H1 (cell line): Measurements from ENCODE around the gene TUBB4B. TPM values are rescaled to one million over a fixed set of nuclear protein-coding genes. Genes with fewer than 3 reads are reported as not detected.

Experiments
- CHD2 ChIP-seq: IDR thresholded peaks from 2 replicates; pipeline ENCODE4 v1.6.1; 2012; ENCODE audit warnings: low read length, improper control_type of control experiment
- CHD7 ChIP-seq: fragments of 300-600 bp; sonication (generic); IDR thresholded peaks from 2 replicates; pipeline ENCODE4 v1.7.1; 2012; ENCODE audit warnings: low read length, moderate library complexity, mild to moderate bottlenecking, inconsistent platforms; ENCODE audit not compliant: insufficient replicate concordance
- CTCF ChIP-seq, 3 experiments: IDR thresholded peaks; 1 replicate in 2 of 3; 2 replicates in 1 of 3; pipeline versions ENCODE4 v1.5.1 to v1.6.1; 2011; ENCODE audit warnings: low read length in 3 of 3, mild to moderate bottlenecking in 3 of 3, inconsistent platforms in 2 of 3, low read depth in 1 of 3, moderate library complexity in 1 of 3; ENCODE audit not compliant: insufficient read depth in 1 of 3; ENCODE audit errors: control extremely low read depth in 1 of 3
- MAX ChIP-seq: IDR thresholded peaks from 2 replicates; pipeline ENCODE4 v1.6.1; 2012; ENCODE audit warnings: inconsistent platforms
- POU5F1 ChIP-seq: IDR thresholded peaks from 2 replicates; pipeline ENCODE4 v1.6.1; 2011; ENCODE audit warnings: low read depth, mild to moderate bottlenecking, low read length, moderate library complexity
- RBBP5 ChIP-seq: IDR thresholded peaks from 2 replicates; pipeline ENCODE4 v1.7.1; 2012; ENCODE audit warnings: low read depth, mild to moderate bottlenecking, inconsistent platforms, low read length, moderate library complexity, borderline replicate concordance
- RFX5 ChIP-seq: IDR thresholded peaks from 2 replicates; pipeline ENCODE4 v1.6.1; 2011; ENCODE audit warnings: low read depth, low read length, improper control_type of control experiment, borderline replicate concordance
- SP1 ChIP-seq: IDR thresholded peaks from 2 replicates; pipeline ENCODE4 v1.6.1; 2011; ENCODE audit warnings: low read depth, low read length
- SP2 ChIP-seq: IDR thresholded peaks from 2 replicates; pipeline ENCODE4 v1.6.1; 2012; ENCODE audit warnings: mild to moderate bottlenecking, low read length, inconsistent platforms
- TAF7 ChIP-seq: optimal IDR thresholded peaks from 2 replicates; pipeline ENCODE3; 2011; ENCODE audit warnings: low read depth, mild to moderate bottlenecking, inconsistent platforms, low read length, moderate library complexity, borderline replicate concordance
- polyA plus RNA-seq, 7 experiments: library from polyadenylated mRNA; depleted of rRNA in 3 of 7; stranded (reverse) in 5 of 7; unstranded in 2 of 7; fragments of >200 nt in 5 of 7; fragments of 200-250 nt in 2 of 7; gene quantifications; 1 replicate in 5 of 7; 2 replicates in 1 of 7; 4 replicates in 1 of 7; pipeline versions ENCODE4 v1.2.1 to v1.2.3, GENCODE V29; 2011 to 2013; ENCODE audit warnings: missing spikeins in 2 of 7, mixed read lengths in 2 of 7
- total RNA-seq: library from RNA; stranded (reverse); fragmentation: NEBNext Ultra II Directional; extraction: Animal tissue kit (Norgen Biotek cat#: 25700); gene quantifications from 2 replicates; pipeline ENCODE4 v1.2.1, GENCODE V29; 2021

Gene TUBB4B
- total and polyA plus RNA-seq, 2 of the 8 experiments (the other 6 are each of a cell fraction or from before 2014, with no cell fraction given): 280 to 307 TPM

- TF ChIP-seq CHD7 (no peak), CHD2 (no peak), POU5F1 (no peak), RFX5 (no peak), MAX (no peak), SP2 (no peak), TAF7 (no peak), CTCF (IDR thresholded peaks at IDR 0.05; ENCODE audit: control extremely low read depth in 1 of 3, insufficient read depth in 1 of 3, low read depth in 1 of 3, low read length in 3 of 3) (no peak), RBBP5 (no peak), SP1 (no peak)
Observed at GRCh38 chr9:137192448-137192780, 48.7 kb upstream of the TUBB4B start (continued).
